Suprapubic skin (tissue), 4 donors: Measurements from ENCODE around the gene SCN1A. TPM values are rescaled to one million over a fixed set of nuclear protein-coding genes. Genes with fewer than 3 reads are reported as not detected.

Experiments used
- DNase-seq, 2 donors: peaks; one replicate each; pipeline ENCODE4 v3.0.0-alpha.2; 2019; ENCODE audit warnings: low spot score in 2 of 2
- H3K27ac ChIP-seq: fragments of 200-600 bp; sonication (generic); one replicate; pipeline ENCODE4 v1.5.1; 2019
- H3K27me3 ChIP-seq: fragments of 200-600 bp; sonication (generic); one replicate; pipeline ENCODE4 v1.5.1; 2019
- H3K36me3 ChIP-seq: fragments of 200-600 bp; sonication (generic); one replicate; pipeline ENCODE4 v1.5.1; 2019
- H3K4me1 ChIP-seq: fragments of 200-600 bp; sonication (generic); one replicate; pipeline ENCODE4 v1.5.1; 2019
- H3K4me3 ChIP-seq: fragments of 200-600 bp; sonication (generic); one replicate; pipeline ENCODE4 v1.5.1; 2019; ENCODE audit warnings: mild to moderate bottlenecking
- H3K9me3 ChIP-seq: fragments of 200-600 bp; sonication (generic); one replicate; pipeline ENCODE4 v1.5.1; 2019
- CTCF ChIP-seq, 2 donors: fragments of 200-600 bp in 1 of 2; fragments of 450-650 bp in 1 of 2; sonication (generic) in 1 of 2; IDR thresholded peaks; one replicate each; pipeline ENCODE4 v1.5.1; 2016 to 2019; ENCODE audit warnings: antibody characterized with exemption in 2 of 2, mild to moderate bottlenecking in 1 of 2, moderate library complexity in 1 of 2
- EP300 ChIP-seq: sonication (generic); formaldehyde crosslinking; IDR thresholded peaks from one replicate; pipeline ENCODE4 v1.6.1; 2017; ENCODE audit warnings: antibody characterized with exemption
- POLR2A ChIP-seq, 2 donors: fragments of 450-650 bp; IDR thresholded peaks; one replicate each; pipeline ENCODE4 v1.6.1; 2017; ENCODE audit warnings: antibody characterized with exemption in 2 of 2, mild to moderate bottlenecking in 2 of 2, moderate library complexity in 2 of 2
- POLR2AphosphoS5 ChIP-seq, 3 donors: sonication (generic); formaldehyde crosslinking; IDR thresholded peaks; one replicate each; pipeline ENCODE4 v1.6.1; 2017; ENCODE audit warnings: antibody characterized with exemption in 3 of 3
- WGBS: methylation state at CpG from one replicate; pipeline ENCODE4 v1.1.5; 2018; 5-methylcytosine and 5-hydroxymethylcytosine counted together
- total RNA-seq, 4 donors: library from RNA; depleted of rRNA; stranded (reverse); fragments of >200 nt; gene quantifications; one replicate each; pipeline ENCODE4 v1.1.0, GENCODE V29; 2016

Gene SCN1A
- total RNA-seq, 4 donors from 2014 or later: not detected

GRCh38 chr2:166044853-166045483, 82.9 kb downstream of the SCN1A start:
- Histone ChIP-seq H3K27me3 (no peaks in the 10 kb centered on the region), H3K27ac (no peak overlapping the region), H3K36me3 (no peaks in the 10 kb centered on the region), H3K9me3 (no peaks in the 10 kb centered on the region), H3K4me1 (no peaks in the 10 kb centered on the region), H3K4me3 (no peak overlapping the region)
- DNase-seq: no peak
- TF ChIP-seq POLR2AphosphoS5 (IDR thresholded peaks at IDR 0.05): no peak
- TF ChIP-seq POLR2A (IDR thresholded peaks at IDR 0.05): no peak
- no peak for TF ChIP-seq CTCF (IDR thresholded peaks at IDR 0.05)
- TF ChIP-seq EP300: no peak
- WGBS: 82% methylated on average over 5 of the region's 5 CpGs

DNA sequence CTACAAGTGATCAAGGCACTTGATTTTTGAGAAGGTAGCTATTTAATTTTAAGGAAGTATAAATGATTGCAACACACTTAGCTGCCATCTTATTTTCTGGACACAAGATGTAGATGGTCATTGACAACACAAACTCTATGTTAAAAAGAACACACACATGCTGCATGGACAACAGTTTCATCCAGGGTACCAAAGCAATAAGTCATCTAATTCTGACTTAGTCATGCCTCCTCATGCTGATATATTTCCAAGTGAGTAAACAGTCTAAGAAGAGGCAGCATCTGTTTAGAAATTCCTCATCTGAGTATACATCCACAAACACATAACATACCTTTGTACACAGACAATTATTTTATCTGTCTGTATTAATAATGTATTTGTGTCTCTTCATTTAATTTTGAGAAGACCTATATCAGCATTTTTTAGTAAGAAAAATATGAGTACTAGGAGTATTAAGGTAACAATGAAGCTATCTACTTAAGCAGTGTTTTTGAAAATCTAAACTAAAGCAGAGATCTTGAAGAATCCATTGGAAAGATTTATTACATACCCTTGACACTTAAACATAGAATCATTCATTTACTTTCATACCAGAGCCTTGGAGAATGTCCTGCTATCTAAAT, 84.9 kb downstream of the SCN1A start:
- TF ChIP-seq POLR2A (IDR thresholded peaks at IDR 0.05) (no peak), CTCF (IDR thresholded peaks at IDR 0.05) (no peak), POLR2AphosphoS5 (IDR thresholded peaks at IDR 0.05) (no peak), EP300 (no peak)
- no peaks in the 10 kb centered on the region for H3K36me3 ChIP-seq
- no peaks in the 10 kb centered on the region for H3K4me1 ChIP-seq

GRCh38 chr2:166042356-166042755, 85.5 kb downstream of the SCN1A start:
- Histone ChIP-seq H3K4me3 (no peak overlapping the region), H3K27me3 (no peaks in the 10 kb centered on the region), H3K4me1 (no peaks in the 10 kb centered on the region), H3K27ac (no peak overlapping the region), H3K9me3 (no peaks in the 10 kb centered on the region), H3K36me3 (no peaks in the 10 kb centered on the region)
- DNase-seq: no peak
- no peak for TF ChIP-seq EP300
- TF ChIP-seq POLR2AphosphoS5 (IDR thresholded peaks at IDR 0.05): no peak
- TF ChIP-seq POLR2A (IDR thresholded peaks at IDR 0.05): no peak
- TF ChIP-seq CTCF (IDR thresholded peaks at IDR 0.05): no peak
- 75% methylated on average over 1 of the region's 1 CpG for WGBS

More for the DNA sequence above, 84.9 kb downstream of the SCN1A start:
- H3K9me3 ChIP-seq: no peaks in the 10 kb centered on the region
- H3K4me3 ChIP-seq: no peak overlapping the region
- H3K27me3 ChIP-seq: no peaks in the 10 kb centered on the region
- H3K27ac ChIP-seq: no peak overlapping the region
- no peak for DNase-seq

DNA sequence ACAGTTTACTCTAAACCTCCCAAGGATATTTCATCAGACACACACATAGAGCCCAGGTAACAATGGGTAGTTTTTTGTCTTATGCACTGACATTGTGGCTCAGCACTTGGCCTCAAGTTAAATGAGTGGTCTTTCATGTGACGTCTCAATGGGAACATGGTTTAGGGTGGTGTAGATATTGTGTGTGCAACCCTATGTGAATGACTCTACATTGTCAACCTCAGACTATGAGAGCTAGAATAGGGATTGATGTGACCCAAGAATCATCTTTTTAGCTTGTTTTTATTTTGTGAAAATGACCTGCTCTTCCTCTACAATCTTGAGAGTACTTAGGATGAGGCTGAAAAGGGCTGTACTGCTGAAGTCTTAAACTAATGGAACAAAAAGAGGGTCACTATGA, 86.2 kb downstream of the SCN1A start:
- Histone ChIP-seq H3K27ac (no peak overlapping the region), H3K4me3 (no peak overlapping the region), H3K9me3 (no peaks in the 10 kb centered on the region), H3K27me3 (no peaks in the 10 kb centered on the region), H3K4me1 (no peaks in the 10 kb centered on the region), H3K36me3 (no peaks in the 10 kb centered on the region)
- DNase-seq: no peak
- TF ChIP-seq POLR2AphosphoS5 (IDR thresholded peaks at IDR 0.05) (no peak), POLR2A (IDR thresholded peaks at IDR 0.05) (no peak), CTCF (IDR thresholded peaks at IDR 0.05) (no peak), EP300 (no peak)
- 71% methylated on average over 1 of the region's 1 CpG for WGBS

- no peaks in the 10 kb centered on the region for H3K4me1 ChIP-seq
- no peak overlapping the region for H3K27ac ChIP-seq
- 0% methylated on average over 1 of the region's 1 CpG for WGBS
Measured at GRCh38 chr2:166032361-166032760, 95.5 kb downstream of the SCN1A start.

More at GRCh38 chr2:166032361-166032760, 95.5 kb downstream of the SCN1A start:
- DNase-seq: no peak
- H3K36me3 ChIP-seq: no peaks in the 10 kb centered on the region
- H3K9me3 ChIP-seq: no peaks in the 10 kb centered on the region
- H3K27me3 ChIP-seq: no peaks in the 10 kb centered on the region
- TF ChIP-seq POLR2A (IDR thresholded peaks at IDR 0.05): no peak
- no peak for TF ChIP-seq EP300
- TF ChIP-seq POLR2AphosphoS5 (IDR thresholded peaks at IDR 0.05): no peak
- TF ChIP-seq CTCF (IDR thresholded peaks at IDR 0.05): no peak
- H3K4me3 ChIP-seq: no peak overlapping the region
